Measurements from ENCODE around the gene AMDHD2.

Gene AMDHD2

GRCh38 chr16:2498531-2499253, 21.5 kb upstream of the AMDHD2 start:
- no peak for DNase-seq (ENCODE audit: low read depth, low spot score)

GRCh38 chr16:2499454-2499853, 20.7 kb upstream of the AMDHD2 start:
- DNase-seq (ENCODE audit: low read depth, low spot score) = no peak

GRCh38 chr16:2499890-2500429, 20.2 kb upstream of the AMDHD2 start:
- no peak for DNase-seq (ENCODE audit: low read depth, low spot score)

- no peak for DNase-seq (ENCODE audit: low read depth, low spot score)
These were observed 19.7 kb upstream of the AMDHD2 start for GRCh38 chr16:2500430-2500917.

GRCh38 chr16:2500918-2501750, 19.0 kb upstream of the AMDHD2 start:
- peak; percentile 61 for DNase-seq (ENCODE audit: low read depth, low spot score)

- no peak for DNase-seq (ENCODE audit: low read depth, low spot score)
These were observed 17.9 kb upstream of the AMDHD2 start for GRCh38 chr16:2501946-2502895.

- DNase-seq (ENCODE audit: low read depth, low spot score) = no peak
These were observed 14.5 kb upstream of the AMDHD2 start for GRCh38 chr16:2505695-2506094.

GRCh38 chr16:2507052-2507659, 13.0 kb upstream of the AMDHD2 start:
- no peak for DNase-seq (ENCODE audit: low read depth, low spot score)

- no peak for DNase-seq (ENCODE audit: low read depth, low spot score)
These were observed 12.5 kb upstream of the AMDHD2 start for GRCh38 chr16:2507665-2508064.

GRCh38 chr16:2508722-2509400, 11.3 kb upstream of the AMDHD2 start:
- DNase-seq (ENCODE audit: low read depth, low spot score) = no peak

GRCh38 chr16:2511128-2511800, 8.9 kb upstream of the AMDHD2 start:
- DNase-seq (ENCODE audit: low read depth, low spot score) = no peak

GRCh38 chr16:2511996-2512734, 8.0 kb upstream of the AMDHD2 start:
- no peak for DNase-seq (ENCODE audit: low read depth, low spot score)

- DNase-seq (ENCODE audit: low read depth, low spot score) = no peak
These were observed 7.3 kb upstream of the AMDHD2 start for GRCh38 chr16:2512735-2513404.

GRCh38 chr16:2513405-2514332, 6.5 kb upstream of the AMDHD2 start, which contains the start of gene ATP6V0C:
Gene ATP6V0C, plus strand, starts transcription at chr16:2513952. Its CDS starts 152 bp downstream, at chr16:2514104.
- DNase-seq (ENCODE audit: low read depth, low spot score) = no peak

GRCh38 chr16:2514333-2515179, 5.6 kb upstream of the AMDHD2 start:
- no peak for DNase-seq (ENCODE audit: low read depth, low spot score)

- no peak for DNase-seq (ENCODE audit: low read depth, low spot score)
These were observed 4.9 kb upstream of the AMDHD2 start for GRCh38 chr16:2515180-2515851.

Measured in brain pericyte (primary cell).